ENCODE data around the gene DOK5.

DNA sequence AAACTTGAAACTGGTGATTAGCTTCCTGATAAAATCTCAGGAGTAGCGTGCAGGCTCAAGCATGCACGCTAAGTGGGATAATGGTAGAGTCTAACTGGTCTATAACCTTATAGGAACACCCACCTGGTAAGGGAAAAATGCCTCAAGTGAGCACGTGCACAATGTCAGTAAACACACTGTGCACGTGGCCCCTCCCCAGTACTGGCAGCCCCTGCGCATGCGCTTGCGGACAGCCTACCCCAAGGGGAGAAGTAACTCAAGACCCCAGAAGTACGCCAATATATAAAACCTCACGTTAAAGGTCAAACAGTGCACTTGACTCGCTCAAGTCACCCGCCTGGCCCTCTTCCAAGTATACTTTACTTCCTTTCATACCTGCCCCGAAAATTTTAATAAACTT is 23.1 kb upstream of the DOK5 start:
- TF ChIP-seq, protein P1, sequence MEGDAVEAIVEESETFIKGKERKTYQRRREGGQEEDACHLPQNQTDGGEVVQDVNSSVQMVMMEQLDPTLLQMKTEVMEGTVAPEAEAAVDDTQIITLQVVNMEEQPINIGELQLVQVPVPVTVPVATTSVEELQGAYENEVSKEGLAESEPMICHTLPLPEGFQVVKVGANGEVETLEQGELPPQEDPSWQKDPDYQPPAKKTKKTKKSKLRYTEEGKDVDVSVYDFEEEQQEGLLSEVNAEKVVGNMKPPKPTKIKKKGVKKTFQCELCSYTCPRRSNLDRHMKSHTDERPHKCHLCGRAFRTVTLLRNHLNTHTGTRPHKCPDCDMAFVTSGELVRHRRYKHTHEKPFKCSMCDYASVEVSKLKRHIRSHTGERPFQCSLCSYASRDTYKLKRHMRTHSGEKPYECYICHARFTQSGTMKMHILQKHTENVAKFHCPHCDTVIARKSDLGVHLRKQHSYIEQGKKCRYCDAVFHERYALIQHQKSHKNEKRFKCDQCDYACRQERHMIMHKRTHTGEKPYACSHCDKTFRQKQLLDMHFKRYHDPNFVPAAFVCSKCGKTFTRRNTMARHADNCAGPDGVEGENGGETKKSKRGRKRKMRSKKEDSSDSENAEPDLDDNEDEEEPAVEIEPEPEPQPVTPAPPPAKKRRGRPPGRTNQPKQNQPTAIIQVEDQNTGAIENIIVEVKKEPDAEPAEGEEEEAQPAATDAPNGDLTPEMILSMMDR (conservative IDR thresholded peaks at IDR 0.05), result no peak
- no peak for TF ChIP-seq ZFX (IDR thresholded peaks at IDR 0.05)
